ENCODE data around the gene FOXL1. TPM values are rescaled to one million over a fixed set of nuclear protein-coding genes. Genes with fewer than 3 reads are reported as not detected.

The FOXL1 gene
- total RNA-seq, 2 experiments from 2014 or later, result not detected

DNA sequence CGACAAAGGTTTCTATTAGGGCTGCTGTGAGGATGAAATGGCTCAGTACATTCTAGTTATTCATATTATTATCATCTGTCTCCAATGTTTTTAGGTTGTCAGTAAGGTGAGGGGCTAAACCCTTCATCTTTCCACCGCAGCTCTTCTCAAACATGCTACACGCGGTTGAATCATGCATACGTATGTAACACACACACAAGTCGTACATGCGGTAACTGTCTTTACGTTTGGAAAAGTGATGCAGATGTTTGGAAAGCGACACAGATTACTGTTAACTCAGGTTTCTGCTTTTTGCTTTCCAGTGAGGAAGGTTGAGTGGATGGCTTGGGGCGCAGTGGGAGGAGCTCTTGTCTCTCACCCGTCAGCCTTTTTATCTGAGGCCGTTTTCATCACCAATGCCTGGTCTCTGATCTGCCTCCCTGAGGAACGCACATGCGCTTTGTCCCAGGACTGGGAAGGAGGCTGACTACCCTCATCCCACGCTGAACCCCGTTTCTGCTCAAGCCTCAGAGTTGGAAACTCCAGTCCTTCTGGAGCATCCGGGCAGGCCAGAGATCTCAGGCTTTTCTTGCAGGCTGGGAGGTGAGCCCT is 3.2 kb upstream of the FOXL1 start:
- H3K4me1 Mint-ChIP-seq, result peaks cover 4% of the 10 kb centered on the region
- H3K27ac Mint-ChIP-seq, result no peak overlapping the region
- no peaks in the 10 kb centered on the region for H3K9me3 Mint-ChIP-seq
- ChIA-PET POLR2A (no interaction called here), CTCF (interaction anchor here (0.6 to 1.0 kb wide), 2 partner anchors 11 to 17 kb away, joined by 4 to 5 read pairs; no protein-coding TSS in a partner anchor)
- H3K36me3 Mint-ChIP-seq (ENCODE audit: low read depth), result no peaks in the 10 kb centered on the region
- peak overlapping the region; percentile 68 for H3K4me3 Mint-ChIP-seq
- peaks cover 69% of the 10 kb centered on the region for H3K27me3 Mint-ChIP-seq
- no peak for DNase-seq

DNA sequence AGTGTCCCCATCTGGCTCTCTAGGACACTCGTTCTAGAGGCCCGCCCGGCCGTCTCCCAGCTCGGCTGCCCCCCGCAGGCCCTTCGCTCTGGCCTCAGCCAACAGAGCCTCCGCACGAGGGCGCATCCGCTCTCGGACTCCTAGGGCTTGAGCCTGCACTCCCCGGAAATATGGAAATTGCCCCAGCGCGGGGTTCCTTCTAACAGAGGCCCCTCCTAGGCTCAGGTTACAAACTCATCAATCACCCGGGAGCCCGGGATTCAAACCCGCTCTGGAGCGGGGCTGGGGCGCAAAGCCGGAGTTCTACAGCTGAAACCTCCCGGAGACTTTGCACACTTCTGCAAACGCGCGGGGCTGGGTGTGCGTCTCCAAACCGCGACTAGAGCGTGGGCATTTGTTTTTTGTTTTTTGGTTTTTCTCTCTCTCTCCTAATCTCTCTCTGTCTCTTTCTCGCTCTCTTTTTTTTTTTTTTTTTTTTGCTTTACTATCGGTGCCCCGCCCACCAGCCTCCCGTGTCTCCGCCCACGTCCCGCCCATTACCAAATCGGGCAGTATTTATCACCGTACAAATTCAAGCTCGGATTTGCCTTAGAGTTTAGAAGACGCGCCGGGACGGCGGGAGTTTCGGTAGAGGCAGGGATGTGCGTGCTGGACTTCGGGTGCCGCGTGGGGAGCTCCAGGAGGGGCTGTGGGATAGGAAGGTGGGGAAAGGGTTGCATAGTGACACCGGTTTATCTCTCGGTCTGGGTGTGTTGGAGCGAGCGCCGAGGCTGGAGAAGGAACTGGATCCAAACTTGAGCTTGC is 2.4 kb upstream of the FOXL1 start:
- peak overlapping the region; percentile 68 for H3K4me3 Mint-ChIP-seq
- peak; percentile 64 for DNase-seq
- H3K27me3 Mint-ChIP-seq, result peaks cover 68% of the 10 kb centered on the region
- H3K27ac Mint-ChIP-seq, result no peak overlapping the region
- ChIA-PET POLR2A (no interaction called here), CTCF (interaction anchor here (0.7 to 1.1 kb wide), 3 partner anchors 12 to 588 kb away, joined by 3 to 4 read pairs (median 4); no protein-coding TSS in a partner anchor)
- H3K9me3 Mint-ChIP-seq, result no peaks in the 10 kb centered on the region
- H3K36me3 Mint-ChIP-seq (ENCODE audit: low read depth), result no peaks in the 10 kb centered on the region
- peaks cover 4% of the 10 kb centered on the region for H3K4me1 Mint-ChIP-seq

DNA sequence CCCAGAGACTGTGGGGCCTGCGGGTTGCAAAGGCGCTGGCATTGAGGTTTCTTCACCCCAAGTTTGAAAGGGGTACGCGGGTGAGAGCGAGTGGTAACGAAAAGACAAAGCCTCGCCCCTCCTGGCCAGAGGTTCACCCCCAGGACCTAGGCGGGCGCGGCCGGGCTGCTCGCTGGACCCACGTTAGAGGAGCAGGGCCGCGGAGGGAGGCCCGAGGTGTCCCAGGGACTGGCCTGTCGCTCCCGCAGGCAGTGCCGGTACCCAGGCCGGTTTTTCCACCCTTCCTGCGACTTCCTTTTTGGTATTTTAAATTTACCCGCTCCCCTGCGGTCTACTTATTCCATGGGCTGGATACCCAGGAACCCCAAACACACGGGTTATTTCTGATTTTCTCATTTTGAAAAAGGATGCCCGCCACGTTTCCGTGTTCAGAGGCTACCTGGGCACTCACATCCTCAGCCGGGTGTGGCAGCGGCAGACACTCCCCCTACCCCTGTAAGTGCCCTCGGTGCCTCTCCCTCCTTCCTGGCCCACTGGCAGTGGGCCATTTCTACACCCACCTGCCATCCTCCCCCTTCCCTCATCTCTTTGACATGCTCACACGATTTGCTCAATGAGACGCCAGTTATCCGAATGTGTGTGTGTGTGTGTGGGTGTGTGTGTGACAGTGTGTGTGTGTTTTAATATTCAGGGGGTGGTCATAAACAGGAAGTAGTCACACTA is 1.6 kb upstream of the FOXL1 start:
- peaks cover 69% of the 10 kb centered on the region for H3K27me3 Mint-ChIP-seq
- ChIA-PET CTCF (interaction anchor here (0.5 to 1.1 kb wide), 3 partner anchors 24 to 588 kb away, joined by 3 to 4 read pairs (median 4); no protein-coding TSS in a partner anchor), POLR2A (no interaction called here)
- H3K4me3 Mint-ChIP-seq, result peak overlapping the region; percentile 68
- no peaks in the 10 kb centered on the region for H3K9me3 Mint-ChIP-seq
- no peaks in the 10 kb centered on the region for H3K36me3 Mint-ChIP-seq (ENCODE audit: low read depth)
- DNase-seq, result no peak
- H3K4me1 Mint-ChIP-seq, result peaks cover 4% of the 10 kb centered on the region
- H3K27ac Mint-ChIP-seq, result no peak overlapping the region

DNA sequence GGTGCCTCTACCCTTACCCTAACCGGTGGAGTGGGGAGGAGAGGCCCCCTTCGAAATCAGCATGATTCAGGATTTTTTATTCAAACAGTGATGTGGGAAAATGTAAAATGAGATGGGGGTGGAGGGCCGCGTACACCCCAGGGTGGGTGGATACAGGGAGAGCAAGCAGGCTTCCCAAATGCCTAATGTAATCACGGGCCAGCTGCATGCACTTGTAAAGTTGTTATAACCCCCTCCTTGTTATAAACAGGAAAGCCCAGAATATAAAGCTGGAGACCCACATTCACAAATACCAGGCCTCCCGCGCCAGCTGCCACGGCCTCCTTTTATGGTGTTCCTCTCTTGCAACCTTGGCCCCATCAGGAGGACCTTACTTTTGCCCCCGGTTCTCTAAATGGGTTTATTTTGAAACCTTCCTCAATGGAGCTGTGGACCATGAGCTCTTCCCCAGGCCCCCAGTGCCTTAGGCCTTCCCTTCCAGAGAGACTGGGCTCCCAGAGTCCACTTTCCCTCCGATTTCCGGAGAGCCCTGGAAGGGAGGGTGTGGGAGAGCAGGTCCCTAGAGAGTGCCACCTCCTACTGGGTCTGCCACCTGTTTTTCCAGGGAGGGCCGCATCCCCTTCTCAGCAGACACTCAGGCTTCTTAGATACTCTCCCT is 906 bp upstream of the FOXL1 start:
- CTCF ChIA-PET, result interaction anchor here (0.5 kb wide), 1 partner anchor 25 kb away, joined by 4 read pairs; no protein-coding TSS in a partner anchor

DNA sequence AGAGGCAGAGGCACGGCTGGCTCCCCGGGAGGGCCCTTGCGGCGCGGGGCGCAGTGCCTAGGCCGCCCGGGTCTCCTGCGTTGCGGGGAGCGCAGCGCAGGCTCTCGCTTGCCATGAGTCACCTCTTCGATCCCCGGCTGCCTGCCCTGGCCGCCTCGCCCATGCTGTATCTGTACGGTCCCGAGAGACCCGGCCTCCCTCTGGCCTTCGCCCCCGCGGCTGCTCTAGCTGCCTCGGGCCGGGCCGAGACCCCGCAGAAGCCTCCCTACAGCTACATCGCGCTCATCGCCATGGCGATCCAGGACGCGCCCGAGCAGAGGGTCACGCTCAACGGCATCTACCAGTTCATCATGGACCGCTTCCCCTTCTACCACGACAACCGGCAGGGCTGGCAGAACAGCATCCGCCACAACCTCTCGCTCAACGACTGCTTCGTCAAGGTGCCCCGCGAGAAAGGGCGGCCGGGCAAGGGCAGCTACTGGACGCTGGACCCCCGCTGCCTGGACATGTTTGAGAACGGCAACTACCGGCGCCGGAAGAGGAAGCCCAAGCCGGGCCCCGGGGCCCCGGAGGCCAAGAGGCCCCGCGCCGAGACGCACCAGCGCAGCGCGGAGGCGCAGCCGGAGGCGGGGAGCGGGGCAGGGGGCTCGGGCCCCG is 390 bp downstream of the FOXL1 start:
- ChIA-PET CTCF (no interaction called here), POLR2A (no interaction called here)
- Mint-ChIP-seq H3K9me3 (no peaks in the 10 kb centered on the region), H3K36me3 (ENCODE audit: low read depth) (no peaks in the 10 kb centered on the region), H3K4me3 (no peak overlapping the region), H3K4me1 (peaks cover 4% of the 10 kb centered on the region), H3K27me3 (peaks cover 67% of the 10 kb centered on the region), H3K27ac (no peak overlapping the region)
- DNase-seq, result no peak

More for the DNA sequence above, 906 bp upstream of the FOXL1 start:
- H3K4me1 Mint-ChIP-seq, result peaks cover 4% of the 10 kb centered on the region
- no peak for DNase-seq
- peaks cover 72% of the 10 kb centered on the region for H3K27me3 Mint-ChIP-seq
- H3K36me3 Mint-ChIP-seq (ENCODE audit: low read depth), result no peaks in the 10 kb centered on the region
- no peak overlapping the region for H3K27ac Mint-ChIP-seq
- no peak overlapping the region for H3K4me3 Mint-ChIP-seq
- POLR2A ChIA-PET, result no interaction called here
- H3K9me3 Mint-ChIP-seq, result no peaks in the 10 kb centered on the region

DNA sequence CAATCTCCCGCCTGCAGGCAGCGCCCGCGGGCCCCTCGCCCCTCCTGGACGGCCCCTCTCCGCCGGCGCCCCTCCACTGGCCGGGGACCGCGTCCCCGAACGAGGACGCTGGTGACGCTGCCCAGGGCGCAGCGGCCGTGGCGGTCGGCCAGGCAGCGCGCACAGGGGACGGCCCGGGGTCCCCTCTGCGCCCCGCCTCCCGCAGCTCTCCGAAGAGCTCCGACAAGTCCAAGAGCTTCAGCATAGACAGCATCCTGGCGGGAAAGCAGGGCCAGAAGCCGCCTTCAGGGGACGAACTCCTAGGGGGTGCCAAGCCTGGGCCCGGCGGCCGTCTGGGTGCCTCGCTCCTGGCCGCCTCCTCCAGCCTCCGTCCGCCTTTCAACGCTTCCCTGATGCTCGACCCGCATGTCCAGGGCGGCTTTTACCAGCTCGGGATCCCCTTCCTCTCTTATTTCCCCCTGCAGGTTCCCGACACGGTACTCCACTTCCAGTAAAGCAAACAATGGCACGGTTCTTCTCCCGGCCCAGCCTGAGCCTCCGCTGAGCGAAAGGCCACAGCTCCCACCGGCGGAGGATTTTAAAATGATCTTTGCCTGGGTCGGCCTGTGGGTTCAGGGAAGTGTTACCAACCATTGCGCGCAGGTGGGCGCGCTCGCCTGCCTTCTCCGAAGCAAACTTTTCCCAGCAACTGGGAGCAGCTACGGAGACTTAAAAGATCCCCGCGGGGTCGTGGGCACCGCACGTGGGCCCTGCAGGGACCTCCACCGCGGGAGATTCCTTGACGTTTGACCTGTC is 1.1 kb downstream of the FOXL1 start:
- DNase-seq, result no peak
- Mint-ChIP-seq H3K36me3 (ENCODE audit: low read depth) (no peaks in the 10 kb centered on the region), H3K4me3 (no peak overlapping the region), H3K9me3 (no peaks in the 10 kb centered on the region), H3K27me3 (peaks cover 61% of the 10 kb centered on the region), H3K27ac (no peak overlapping the region), H3K4me1 (peaks cover 4% of the 10 kb centered on the region)
- ChIA-PET CTCF (no interaction called here), POLR2A (no interaction called here)

DNA sequence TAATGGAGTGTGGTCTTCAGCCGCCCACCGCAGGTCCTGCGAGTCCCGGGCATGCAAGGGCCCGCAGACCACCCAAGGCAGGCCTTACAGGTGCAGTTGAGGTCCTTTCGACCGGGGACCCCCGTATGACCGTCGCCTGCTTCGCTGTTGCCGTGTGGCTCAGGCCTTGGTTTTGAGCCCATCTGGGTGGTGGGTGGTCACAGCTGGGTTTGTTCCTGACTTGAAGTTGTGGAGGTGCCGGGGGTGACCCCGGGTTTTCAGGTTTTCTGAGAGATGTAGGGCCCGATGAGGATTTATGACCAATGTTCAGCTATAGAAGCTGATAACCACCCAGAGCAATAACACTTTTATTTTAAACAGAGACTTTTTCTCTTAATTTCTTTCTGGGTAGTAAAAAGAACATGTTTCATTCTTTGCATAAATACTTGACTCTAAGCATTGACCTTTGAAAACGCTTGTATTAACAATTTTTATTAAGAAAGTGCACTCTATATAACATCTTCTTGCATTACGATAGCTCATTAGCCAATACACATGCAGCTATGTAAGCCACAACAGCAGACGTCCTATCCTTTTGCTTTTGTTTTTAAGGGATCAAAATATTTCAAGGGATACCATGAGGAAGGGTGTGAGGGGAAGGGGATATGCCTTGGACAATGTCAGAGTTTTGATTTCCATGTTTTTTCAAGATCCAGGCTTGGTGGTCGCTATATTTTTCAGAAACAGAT is 1.9 kb downstream of the FOXL1 start:
- ChIA-PET POLR2A (no interaction called here), CTCF (no interaction called here)
- H3K36me3 Mint-ChIP-seq (ENCODE audit: low read depth), result no peaks in the 10 kb centered on the region
- no peaks in the 10 kb centered on the region for H3K9me3 Mint-ChIP-seq
- H3K27ac Mint-ChIP-seq, result no peak overlapping the region
- peaks cover 4% of the 10 kb centered on the region for H3K4me1 Mint-ChIP-seq
- no peak overlapping the region for H3K4me3 Mint-ChIP-seq
- peaks cover 55% of the 10 kb centered on the region for H3K27me3 Mint-ChIP-seq
- no peak for DNase-seq

DNA sequence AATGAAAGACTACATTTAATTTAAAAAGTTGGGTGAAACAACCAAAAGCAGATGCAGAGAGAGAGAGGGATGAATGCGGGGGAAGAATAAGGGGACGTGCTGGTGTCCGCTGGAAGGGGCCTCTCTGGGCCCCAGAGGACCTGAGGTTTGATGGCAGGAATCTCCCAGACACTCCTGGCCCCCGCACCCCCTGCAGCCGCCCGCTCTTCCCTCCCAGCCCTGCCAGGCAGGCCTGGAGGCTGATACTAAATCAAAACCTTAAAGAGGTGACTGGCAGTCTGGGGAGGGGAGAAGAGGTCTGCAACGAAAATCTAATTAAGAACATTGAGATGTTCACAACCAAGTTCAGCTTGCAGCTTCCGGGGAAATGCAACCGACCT is 2.4 kb downstream of the FOXL1 start:
- ChIA-PET CTCF (no interaction called here), POLR2A (no interaction called here)
- Mint-ChIP-seq H3K27ac (no peak overlapping the region), H3K4me3 (no peak overlapping the region), H3K9me3 (no peaks in the 10 kb centered on the region), H3K4me1 (peaks cover 4% of the 10 kb centered on the region), H3K36me3 (ENCODE audit: low read depth) (no peaks in the 10 kb centered on the region), H3K27me3 (peaks cover 52% of the 10 kb centered on the region)
- no peak for DNase-seq

DNA sequence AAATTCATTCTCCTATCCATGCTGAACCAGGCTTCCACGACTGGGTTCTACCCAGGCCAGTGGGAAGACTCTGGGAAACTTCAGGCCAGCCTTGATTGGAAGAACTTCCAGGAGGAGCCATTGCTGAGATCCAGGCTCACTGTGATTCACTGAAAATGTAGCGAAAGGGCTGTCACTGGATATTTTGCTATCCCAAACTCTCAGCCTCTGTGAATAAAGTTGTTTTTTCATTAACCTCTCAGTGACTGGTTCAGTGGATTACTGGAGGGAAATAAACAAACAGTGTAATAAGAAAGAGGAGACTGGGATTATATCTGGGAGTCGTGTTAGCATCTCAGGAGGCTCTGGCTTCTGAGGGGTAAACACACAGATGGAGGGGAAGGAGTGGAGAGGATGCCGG is 3.1 kb downstream of the FOXL1 start:
- ChIA-PET POLR2A (no interaction called here), CTCF (no interaction called here)
- no peak overlapping the region for H3K27ac Mint-ChIP-seq
- no peak overlapping the region for H3K4me3 Mint-ChIP-seq
- no peaks in the 10 kb centered on the region for H3K9me3 Mint-ChIP-seq
- peaks cover 48% of the 10 kb centered on the region for H3K27me3 Mint-ChIP-seq
- H3K36me3 Mint-ChIP-seq (ENCODE audit: low read depth), result no peaks in the 10 kb centered on the region
- no peaks in the 10 kb centered on the region for H3K4me1 Mint-ChIP-seq
- no peak for DNase-seq

DNA sequence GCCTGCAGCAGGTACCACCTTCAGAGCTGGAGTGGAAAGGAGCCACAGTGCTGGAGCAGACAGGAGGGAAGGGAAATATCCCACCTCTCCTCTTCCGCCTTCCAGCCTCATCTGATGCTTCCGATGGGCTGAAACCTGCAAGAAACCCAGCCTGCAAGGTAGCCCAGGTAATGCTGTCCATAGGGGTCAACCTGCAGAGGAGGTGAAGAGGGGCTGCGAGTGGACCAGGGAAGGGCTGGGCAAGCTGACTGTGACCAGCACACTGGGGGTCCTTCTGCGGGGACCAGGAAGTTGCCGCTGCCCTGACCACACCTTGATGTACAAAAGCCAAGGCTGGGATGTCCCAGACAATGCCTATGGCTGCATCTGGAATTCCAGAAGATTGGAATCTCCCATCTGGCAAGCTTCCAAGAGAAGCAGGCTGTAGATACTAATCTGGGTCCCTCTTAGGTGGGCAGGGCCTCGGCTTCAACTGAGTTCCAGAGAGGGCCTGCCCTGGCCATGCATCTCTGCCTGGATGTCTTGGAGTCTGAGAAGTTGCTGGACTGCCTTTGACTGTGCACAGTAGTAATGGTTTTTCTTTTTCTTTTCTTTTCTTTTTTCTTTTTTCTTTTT is 5.8 kb downstream of the FOXL1 start:
- DNase-seq, result no peak
- POLR2A ChIA-PET, result no interaction called here
- no peaks in the 10 kb centered on the region for H3K4me1 Mint-ChIP-seq
- no peak overlapping the region for H3K4me3 Mint-ChIP-seq
- no peaks in the 10 kb centered on the region for H3K36me3 Mint-ChIP-seq (ENCODE audit: low read depth)
- no peak overlapping the region for H3K27ac Mint-ChIP-seq
- H3K9me3 Mint-ChIP-seq, result no peaks in the 10 kb centered on the region
- CTCF ChIA-PET, result no interaction called here
- H3K27me3 Mint-ChIP-seq, result peaks cover 28% of the 10 kb centered on the region
